ENCODE data around the gene PKIG.

- no peak for TF ChIP-seq CTCF (IDR thresholded peaks at IDR 0.05)
- no peak for TF ChIP-seq EP300 (IDR thresholded peaks at IDR 0.05)
- TF ChIP-seq POLR2A (IDR thresholded peaks at IDR 0.05; ENCODE audit: low read depth), result no peak
Measured at GRCh38 chr20:44536175-44536574, 46.2 kb upstream of the PKIG start.

All from esophagus muscularis mucosa (tissue), 4 donors.